Right renal cortex interstitium (tissue), 3 donors: Measurements from ENCODE around the gene ABCC1. TPM values are rescaled to one million over a fixed set of nuclear protein-coding genes. Genes with fewer than 3 reads are reported as not detected.
"Not testable (repeated sequence)": the region's sequence is repeated elsewhere in the genome, so short reads cannot be mapped to it uniquely, and the experiment has no call there.

ENCODE experiments used
- DNase-seq, 3 donors: peaks; one replicate each; pipeline ENCODE4 v3.0.0-alpha.2; 2013; ENCODE audit warnings: low read depth in 3 of 3, low spot score in 2 of 3
- polyA plus RNA-seq, 3 donors: library from polyadenylated mRNA; unstranded; fragments of 120-200 nt; gene quantifications; one replicate each; pipeline ENCODE4 v1.2.1, GENCODE V29; 2013; ENCODE audit not compliant: insufficient read length in 3 of 3

ABCC1 gene
- polyA plus RNA-seq, 3 donors = 20.9 to 24.5 (median 23.1) TPM

DNA sequence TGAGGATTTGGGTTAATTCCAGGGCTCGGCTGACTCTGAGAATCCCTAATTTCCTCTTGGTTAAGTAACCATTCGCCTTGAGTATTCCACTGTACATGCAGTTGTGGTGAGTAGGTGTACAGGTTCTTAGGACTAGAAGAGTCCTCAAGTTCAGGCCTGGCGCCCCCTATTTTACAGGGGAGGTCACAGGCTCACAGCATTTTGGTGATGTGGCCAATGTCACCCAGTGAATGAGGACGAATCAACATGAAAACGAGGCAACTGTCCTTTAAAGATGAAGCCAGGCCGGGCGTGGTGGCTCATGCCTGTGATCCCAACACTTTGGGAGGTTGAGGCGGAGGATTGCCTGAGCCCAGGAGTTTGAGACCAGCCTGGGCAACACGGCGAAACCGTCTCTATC is 218.5 kb downstream of the ABCC1 start:
- no peak for DNase-seq

- DNase-seq = no peak
Observed at GRCh38 chr16:16168431-16168830, 219.0 kb downstream of the ABCC1 start.

GRCh38 chr16:16169615-16170014 is 220.2 kb downstream of the ABCC1 start:
- DNase-seq = no peak

GRCh38 chr16:16171332-16171919 is 222.0 kb downstream of the ABCC1 start:
- no peak for DNase-seq

- DNase-seq = no peak
Observed at GRCh38 chr16:16172991-16173390, 223.6 kb downstream of the ABCC1 start.

DNA sequence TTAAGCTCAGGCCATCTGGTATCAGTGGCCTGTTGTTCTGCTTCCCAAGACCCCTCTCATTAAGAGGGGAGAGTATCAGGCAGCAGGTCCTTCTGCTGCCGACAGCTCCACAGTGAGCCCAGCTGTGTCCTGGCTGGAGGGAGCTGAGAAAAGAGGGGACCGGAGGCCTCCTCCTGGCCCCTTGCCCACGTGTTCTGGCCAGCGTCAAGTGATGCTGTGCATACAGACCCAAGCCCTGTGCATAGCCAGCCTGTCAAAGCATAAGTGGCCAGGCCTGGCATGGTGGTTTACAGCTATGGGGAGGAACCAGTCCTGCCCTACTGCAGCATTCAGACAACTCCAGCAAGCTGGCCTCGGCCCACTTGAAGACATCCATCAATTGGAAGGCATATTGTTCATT is 225.9 kb downstream of the ABCC1 start:
- no peak for DNase-seq

GRCh38 chr16:16176328-16176727 is 226.9 kb downstream of the ABCC1 start:
- DNase-seq = no peak

DNA sequence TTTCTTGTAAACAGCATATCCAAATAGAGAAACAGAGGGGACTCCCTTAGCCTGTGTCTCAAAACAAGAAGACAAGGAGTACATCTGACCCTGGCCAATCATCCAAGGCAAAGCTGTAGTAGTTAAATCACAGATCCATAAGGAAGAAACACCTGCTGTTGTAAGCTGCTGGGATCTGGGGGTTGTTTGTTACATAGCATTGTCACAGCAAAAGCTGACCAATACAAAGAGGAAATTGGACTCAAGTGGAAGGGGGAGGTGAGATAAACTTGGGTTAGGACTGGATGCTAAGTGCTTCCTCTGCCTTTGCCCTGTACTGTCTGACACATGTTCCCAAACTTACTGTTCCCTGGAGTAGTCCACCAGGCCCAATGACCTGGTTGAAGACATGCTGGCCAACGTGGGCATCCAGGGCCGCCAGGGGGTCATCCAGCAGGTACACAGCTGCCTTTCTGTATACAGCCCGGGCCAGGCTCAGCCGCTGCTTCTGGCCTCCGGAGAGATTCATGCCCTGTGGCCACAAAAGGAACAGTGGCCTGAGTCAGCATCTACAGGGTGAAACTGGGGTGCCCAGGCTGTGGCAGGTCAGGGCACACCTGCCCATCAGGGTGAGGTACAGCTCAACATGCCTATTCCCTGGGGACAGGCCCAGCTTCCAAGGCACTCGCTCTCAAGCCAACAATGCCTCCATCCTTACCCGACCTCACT is 229.2 kb downstream of the ABCC1 start:
- DNase-seq = no peak

DNA sequence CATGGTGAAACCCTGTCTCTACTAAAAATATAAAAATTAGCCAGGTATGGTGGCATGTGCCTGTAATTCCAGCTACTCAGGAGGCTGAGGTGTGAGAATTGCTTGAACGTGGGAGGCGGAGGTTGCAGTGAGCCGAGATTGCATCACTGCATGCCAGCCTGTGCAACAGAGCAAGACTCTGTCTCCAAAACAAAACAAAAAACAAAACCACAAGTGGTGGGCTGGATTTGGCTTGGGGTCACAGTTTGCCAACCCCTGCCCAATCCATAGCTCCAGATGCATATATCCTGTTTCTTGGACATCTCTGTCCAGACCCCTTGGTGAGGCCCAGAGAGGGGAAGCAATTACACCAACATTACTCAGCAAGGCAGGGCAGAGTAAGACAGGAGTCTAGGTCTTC is 232.3 kb downstream of the ABCC1 start:
- not testable (repeated sequence) for DNase-seq

DNA sequence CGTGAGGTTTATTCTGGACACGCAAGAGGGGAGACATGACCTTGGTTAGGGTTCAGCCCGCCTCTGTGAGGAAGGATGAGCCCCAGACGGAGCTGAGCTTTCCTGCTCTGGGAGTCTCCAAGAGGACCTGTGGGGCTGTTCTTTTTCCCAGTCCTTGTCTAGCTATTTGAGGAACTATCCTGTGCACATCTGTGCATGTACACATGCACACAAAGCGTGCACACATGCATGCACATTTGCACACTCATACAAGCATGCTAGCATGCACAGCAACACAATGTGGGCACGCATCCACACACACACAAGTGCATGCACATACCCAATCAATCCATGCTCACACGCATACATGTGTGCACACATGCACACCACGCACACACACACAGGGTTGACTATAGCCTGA is 233.5 kb downstream of the ABCC1 start:
- no peak for DNase-seq

- DNase-seq = no peak
Observed at GRCh38 chr16:16183562-16183961, 234.1 kb downstream of the ABCC1 start.

DNA sequence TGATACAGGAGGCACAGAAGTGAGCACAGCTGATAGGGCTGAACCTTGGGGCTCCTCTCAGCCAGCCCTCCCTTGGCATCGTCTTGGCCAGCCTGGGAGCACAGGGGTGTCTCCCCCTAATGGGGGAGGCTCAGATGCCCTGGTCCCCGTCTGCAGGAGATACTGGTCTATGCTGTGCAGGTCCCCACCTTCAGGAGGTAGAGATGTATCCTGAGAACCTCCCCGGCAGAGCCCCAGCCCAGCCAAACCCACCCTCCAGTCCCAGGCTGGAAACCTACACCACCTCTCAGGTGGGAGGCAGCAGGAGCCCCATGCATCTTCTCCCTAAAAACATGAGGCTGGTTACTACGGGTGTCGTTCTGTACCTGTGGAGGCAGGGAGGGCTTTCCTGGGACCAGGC is 235.2 kb downstream of the ABCC1 start:
- DNase-seq = no peak

GRCh38 chr16:16185095-16185494 is 235.7 kb downstream of the ABCC1 start:
- no peak for DNase-seq

GRCh38 chr16:16186820-16187219 is 237.4 kb downstream of the ABCC1 start:
- DNase-seq = no peak

DNA sequence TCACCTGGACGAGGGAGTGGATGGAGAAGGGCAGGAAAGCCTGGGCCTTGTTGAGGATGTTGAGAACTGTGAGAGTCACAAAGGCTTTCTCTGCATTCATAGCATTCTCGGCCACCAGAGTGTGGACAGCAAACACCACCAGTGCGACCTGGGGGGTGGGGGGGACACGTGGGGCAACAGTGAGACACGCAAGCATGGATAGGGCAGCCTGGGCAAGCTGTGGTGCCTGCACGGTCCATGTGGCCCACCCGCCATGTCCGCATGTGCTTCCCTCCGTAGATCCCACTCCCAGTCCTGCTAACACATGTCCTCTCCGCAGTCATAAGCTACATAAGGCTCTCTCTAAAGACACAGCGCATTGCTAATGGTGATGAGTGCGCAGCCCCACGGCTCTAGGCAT is 239.4 kb downstream of the ABCC1 start:
- no peak for DNase-seq

DNA sequence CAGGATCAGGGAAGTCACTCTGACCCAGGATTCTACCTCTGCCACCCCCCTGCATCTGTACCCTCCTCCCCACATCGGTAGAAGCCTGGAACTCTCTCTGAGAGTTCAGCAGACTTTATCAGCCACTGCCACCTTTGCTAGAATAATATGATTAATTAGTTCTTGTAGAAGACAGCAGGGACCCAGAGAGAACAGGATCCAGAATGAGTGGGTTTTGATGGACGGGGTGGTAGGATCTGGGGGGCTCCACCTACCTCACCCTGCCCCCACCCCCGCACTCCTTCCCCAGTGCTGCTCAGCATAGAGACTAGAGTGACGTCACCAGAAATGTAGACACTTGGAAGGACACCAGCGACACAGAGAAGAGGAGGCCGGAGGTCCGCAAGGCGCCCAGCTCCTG is 240.4 kb downstream of the ABCC1 start:
- DNase-seq = no peak

DNA sequence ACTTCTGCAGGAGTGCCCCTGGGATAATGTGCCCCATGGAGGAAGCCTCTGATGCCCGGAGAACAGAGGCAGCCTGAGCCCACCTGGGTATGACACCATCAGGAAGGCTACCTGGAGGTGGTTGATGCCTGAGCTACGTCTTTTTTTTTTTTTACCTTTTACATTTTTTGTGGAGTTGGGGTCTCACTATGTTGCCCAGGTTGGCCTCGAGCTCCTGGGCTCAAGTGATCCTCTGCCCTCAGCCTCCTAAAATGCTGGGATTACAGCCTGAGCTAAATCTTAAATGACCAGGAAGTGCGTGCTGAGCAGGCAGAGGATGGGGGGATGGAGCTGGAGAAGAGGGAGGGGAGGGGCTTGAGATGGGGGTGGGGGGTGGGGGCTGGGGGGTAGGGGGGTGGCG is 241.1 kb downstream of the ABCC1 start:
- no peak for DNase-seq

DNA sequence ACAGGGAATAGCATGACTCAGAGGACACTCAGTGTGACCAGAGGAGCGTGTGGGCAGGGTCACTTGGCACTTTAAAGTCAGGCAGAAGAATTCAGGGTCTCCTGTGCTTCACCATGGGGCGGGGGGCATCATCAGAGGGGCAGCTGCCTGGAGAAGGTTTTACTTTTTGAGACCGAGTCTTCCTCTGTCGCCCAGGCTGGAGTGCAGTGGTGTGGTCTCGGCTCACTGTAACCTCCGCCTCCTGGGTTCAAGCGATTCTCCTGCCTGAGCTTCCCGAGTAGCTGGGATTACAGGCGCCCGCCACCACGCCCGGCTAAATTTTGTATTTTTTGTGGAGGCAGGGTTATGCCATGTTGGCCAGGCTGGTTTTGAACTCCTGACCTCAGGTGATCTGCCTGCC is 241.6 kb downstream of the ABCC1 start:
- DNase-seq = not testable (repeated sequence)

- no peak for DNase-seq
Observed at GRCh38 chr16:16191493-16192167, 242.2 kb downstream of the ABCC1 start.
